ENCODE measurements around the gene MTHFD1L. TPM values are rescaled to one million over a fixed set of nuclear protein-coding genes. Genes with fewer than 3 reads are reported as not detected.
"Not testable (repeated sequence)": the region's sequence is repeated elsewhere in the genome, so short reads cannot be mapped to it uniquely, and the experiment has no call there.

Gene MTHFD1L
- polyA plus RNA-seq, 3 donors = 16.6 to 19.6 (median 16.8) TPM

DNA sequence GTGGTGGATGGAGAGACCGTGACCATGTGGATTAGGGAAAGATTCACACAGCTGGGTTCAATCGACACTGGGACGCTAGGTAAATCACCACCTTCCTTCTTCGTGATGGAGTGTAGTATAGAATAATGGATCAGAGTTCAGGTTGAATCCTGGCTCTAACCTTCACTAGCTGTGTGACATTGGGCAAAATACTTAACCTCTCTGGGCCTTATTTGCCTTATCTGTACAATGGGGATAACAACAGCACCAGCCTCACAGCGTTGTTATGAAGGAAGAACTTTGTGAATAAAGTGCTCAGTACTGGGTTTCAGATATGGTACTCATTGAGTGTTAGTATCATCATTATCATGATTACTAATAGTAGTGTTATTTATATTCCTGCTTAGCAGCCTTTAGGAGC, 248.1 kb downstream of the MTHFD1L start:
- no peak for DNase-seq (ENCODE audit: extremely low read depth in 1 of 11, low read depth in 9 of 11, low spot score in 4 of 11)

DNA sequence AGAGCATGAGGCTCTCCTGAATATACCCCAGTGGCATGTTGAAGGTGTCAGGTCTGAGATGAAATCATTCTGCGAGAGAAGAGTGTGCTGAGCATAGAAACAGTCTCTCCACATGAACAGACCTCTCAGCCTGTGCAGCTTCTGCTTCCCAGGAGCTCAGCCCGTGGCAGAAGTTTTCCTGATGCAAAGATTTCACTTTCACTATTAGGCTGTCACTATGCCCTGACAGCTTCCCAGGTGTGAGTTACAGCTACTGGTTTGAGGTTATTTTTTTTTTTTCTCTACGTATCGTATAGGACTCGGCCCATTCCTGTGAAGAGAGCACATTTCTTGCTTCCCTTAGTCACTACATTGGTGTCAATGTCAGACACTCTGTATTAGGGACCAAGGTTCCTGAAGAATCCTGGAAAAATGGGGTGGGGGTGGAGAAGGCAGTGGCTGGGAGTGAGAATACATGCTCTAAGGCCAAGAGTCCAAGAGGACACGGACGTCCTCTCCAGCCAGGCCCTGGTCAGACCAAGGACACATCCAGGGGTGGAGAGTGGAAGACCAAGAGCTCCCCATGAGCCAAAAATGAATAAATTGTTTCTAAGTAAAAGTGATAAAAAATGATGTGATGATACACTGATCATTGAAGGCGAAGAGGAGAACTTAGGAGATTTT, 253.1 kb downstream of the MTHFD1L start:
- DNase-seq (ENCODE audit: extremely low read depth in 1 of 11, low read depth in 9 of 11, low spot score in 4 of 11) = no peak

- DNase-seq (ENCODE audit: extremely low read depth in 1 of 11, low read depth in 9 of 11, low spot score in 4 of 11) = no peak
Measured at GRCh38 chr6:151119823-151120524, 254.5 kb downstream of the MTHFD1L start.

DNA sequence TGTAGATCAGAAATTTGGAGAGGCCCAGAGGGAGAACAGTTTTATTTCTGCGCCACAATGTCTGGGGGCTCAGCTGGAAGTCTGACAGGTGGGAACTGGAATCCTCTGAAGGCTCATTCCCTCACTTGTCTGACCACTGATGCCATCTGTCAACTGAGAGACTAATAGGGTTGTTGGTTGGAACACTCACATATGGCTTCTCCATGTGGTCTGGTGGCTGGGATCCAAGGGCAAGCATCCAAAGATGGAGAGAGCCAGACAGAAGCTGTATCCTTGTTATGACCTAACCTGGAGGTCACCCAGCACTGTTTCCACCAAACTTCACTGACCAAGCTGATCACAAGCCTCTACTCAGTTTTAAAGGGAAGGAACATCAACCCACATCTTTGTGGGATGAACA, 256.4 kb downstream of the MTHFD1L start:
- no peak for DNase-seq (ENCODE audit: extremely low read depth in 1 of 11, low read depth in 9 of 11, low spot score in 4 of 11)

DNA sequence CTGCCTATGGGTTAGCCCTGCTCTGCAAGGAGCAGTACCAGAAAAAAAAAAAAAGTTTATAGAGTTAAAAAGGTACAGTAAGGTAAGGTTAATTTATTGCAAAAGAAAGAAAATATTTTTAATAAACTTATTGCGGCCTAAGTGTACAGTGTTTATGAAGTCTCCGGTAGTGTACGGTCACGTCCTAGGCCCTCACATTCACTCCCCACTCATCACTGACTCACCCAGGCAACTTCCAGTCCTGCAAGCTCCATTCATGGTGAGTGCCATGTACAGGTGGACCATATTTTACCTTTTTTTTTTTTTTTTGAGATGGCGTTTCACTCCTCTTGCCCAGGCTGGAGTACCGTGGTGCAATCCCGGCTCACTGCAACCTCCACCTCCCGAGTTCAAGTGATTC, 258.1 kb downstream of the MTHFD1L start:
- DNase-seq (ENCODE audit: extremely low read depth in 1 of 11, low read depth in 9 of 11, low spot score in 4 of 11) = not testable (repeated sequence)

GRCh38 chr6:151125242-151125641, 259.7 kb downstream of the MTHFD1L start:
- DNase-seq (ENCODE audit: extremely low read depth in 1 of 11, low read depth in 9 of 11, low spot score in 4 of 11) = not testable (repeated sequence)

DNA sequence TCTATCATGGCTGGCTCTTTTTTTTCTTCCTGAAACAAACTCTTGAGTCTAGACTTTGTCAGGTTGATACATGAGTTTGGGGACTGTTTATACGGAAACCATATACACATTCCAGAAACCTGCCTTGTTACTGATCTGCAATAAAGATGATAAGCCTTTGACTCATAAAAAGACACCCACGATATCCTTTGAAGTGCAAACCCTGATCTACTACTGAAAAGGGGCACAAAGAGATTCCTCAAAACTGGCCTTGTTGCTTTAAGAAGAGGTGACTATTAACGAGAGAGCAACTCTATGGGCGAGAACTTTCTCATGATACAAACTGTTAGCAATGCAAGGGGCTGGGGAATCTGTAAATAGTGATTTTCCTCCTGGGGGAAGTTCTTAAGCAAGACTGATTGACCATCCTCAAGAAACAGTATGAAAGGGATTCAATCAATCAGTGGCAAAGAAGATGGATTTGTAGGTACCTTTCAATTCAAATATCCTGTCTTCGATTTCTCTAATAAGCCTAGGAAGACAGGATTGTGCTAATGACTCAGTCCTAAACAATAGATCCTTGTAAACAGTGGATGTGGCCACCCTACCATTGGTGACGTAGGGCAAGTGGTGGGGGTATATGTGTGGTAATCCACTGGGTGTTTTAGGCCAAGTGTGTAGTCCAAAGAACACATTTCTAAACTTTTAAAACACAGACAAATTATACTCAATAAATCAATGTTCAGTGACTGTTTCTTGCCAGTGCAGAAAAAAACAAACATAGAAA, 260.3 kb downstream of the MTHFD1L start:
- not testable (repeated sequence) for DNase-seq (ENCODE audit: extremely low read depth in 1 of 11, low read depth in 9 of 11, low spot score in 4 of 11)

- DNase-seq (ENCODE audit: extremely low read depth in 1 of 11, low read depth in 9 of 11, low spot score in 4 of 11) = not testable (repeated sequence)
Measured at GRCh38 chr6:151126417-151126724, 260.9 kb downstream of the MTHFD1L start.

DNA sequence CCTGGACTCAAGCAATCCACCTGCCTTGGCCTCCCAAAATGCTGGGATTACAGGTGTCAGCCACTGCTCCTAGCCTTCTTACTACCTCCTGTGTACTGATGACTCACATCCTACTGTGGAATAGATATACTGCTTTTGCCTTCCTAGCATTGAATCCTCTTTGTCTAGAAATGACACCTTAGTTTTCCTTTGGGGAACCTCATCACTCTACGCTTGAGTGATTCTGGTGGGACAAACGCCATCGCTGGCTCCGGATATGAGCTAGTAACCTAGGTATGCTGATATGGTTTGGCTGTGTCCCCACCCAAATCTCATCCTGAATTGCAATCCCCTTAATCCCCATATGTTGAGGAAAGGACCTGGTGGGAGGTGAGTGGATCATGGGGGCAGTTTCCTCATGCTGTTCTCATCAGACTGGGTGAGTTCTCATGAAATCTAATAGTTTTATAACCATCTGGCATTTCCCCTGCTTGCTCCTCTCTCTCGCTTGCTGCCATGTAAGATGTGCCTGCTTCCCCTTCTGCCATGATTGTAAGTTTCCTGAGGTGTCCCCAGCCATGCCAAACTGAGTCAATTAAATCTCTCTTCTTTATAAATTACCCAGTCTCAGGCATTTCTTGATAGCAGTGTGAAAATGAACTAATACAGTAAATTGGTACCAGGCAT, 261.8 kb downstream of the MTHFD1L start:
- DNase-seq (ENCODE audit: extremely low read depth in 1 of 11, low read depth in 9 of 11, low spot score in 4 of 11) = not testable (repeated sequence)

GRCh38 chr6:151128763-151129370, 263.4 kb downstream of the MTHFD1L start:
- DNase-seq (ENCODE audit: extremely low read depth in 1 of 11, low read depth in 9 of 11, low spot score in 4 of 11) = no peak

DNA sequence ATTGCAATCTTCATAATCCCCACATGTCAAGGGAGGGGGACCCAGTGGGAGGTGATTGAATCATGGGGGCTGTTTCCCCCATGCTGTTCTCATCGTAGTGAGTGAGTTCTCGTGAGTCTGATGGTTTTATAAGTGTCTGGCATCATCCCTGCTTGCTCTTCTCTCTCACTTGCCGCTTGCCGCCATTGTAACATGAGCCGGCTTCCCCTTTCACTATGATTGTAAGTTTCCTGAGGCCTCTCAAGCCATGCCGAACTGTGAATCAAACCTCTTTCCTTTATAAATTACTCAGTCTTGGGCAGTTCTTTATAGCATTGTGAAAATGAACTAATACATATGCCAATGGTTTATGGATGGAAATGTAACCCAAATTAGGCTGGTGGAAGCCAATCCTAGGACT, 264.8 kb downstream of the MTHFD1L start:
- DNase-seq (ENCODE audit: extremely low read depth in 1 of 11, low read depth in 9 of 11, low spot score in 4 of 11) = no peak

- no peak for DNase-seq (ENCODE audit: extremely low read depth in 1 of 11, low read depth in 9 of 11, low spot score in 4 of 11)
Measured at GRCh38 chr6:151131324-151132007, 266.0 kb downstream of the MTHFD1L start.

DNA sequence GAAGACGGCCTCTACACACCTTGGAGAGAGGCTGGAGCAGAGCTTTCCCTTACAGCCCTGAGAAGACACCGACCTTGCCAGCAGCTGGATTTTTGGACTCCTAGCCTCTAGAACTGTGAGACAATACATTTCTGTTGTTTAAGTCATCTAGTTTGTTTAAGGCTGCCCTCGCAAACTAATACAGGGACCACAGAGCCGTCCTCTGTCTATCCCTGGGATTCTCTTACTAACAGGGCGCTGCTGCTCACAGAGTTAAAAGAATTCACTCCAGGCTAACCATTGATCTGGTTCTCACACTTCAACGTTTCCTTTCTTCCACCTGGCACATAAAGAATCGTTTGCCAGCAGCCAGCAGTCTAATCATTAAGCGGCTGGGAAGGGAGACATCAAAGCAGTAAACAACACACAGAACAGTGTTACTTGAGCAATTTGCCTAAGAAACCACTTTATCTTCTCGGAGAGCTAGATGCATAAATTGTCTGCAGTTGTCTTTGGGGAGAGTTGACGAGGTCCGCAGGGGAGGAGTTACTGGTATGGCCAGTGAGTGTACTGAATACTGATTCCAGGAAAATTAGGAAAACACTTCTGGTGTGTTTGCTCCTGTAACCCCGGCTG, 270.7 kb downstream of the MTHFD1L start:
- peak in 3 of 11 donors; percentile 59 to 75 (median 68) for DNase-seq (ENCODE audit: extremely low read depth in 1 of 11, low read depth in 9 of 11, low spot score in 4 of 11)

- no peak for DNase-seq (ENCODE audit: extremely low read depth in 1 of 11, low read depth in 9 of 11, low spot score in 4 of 11)
Measured at GRCh38 chr6:151137542-151137941, 272.0 kb downstream of the MTHFD1L start.

DNA sequence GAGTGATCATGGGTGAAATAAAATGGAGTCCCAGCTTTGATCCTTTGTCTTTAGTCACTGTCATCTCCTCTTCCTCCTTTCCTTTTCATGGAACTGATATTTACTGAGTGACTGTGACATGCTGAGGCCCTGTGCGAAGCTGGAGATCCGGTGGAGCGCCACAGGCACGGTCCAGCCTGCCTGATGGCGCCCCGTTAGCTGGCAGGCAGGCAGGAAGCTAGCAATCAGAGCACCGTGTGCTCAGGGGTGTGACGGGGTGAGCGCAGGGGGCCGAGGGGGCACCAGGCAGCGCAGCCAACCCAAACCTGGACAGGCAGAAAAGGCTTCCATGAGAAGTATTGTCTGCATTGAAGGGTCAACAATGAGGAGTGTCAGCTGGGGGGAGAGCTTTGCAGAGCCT, 274.0 kb downstream of the MTHFD1L start:
- no peak for DNase-seq (ENCODE audit: extremely low read depth in 1 of 11, low read depth in 9 of 11, low spot score in 4 of 11)

DNA sequence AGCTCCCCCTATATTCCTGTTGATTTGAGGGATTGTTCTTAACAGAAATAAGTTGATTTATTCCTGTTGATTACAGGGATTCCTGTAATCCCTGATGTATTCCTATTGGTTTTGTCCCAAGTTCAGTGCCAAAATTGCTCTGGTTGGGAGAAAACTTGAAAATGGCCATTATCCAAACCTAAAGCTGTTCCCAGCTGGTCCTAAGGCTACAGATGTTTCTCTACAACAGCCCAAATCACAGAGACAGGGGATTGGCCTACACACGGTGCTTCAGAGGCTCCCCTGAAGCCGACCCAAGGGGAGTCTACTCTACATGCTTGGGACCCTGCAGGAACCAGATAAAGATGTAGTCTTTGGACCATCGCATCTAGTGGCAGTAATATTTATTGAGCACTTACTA, 275.3 kb downstream of the MTHFD1L start:
- DNase-seq (ENCODE audit: extremely low read depth in 1 of 11, low read depth in 9 of 11, low spot score in 4 of 11) = peak in 2 of 11 donors; percentile 61 to 66

GRCh38 chr6:151141685-151142084, 276.2 kb downstream of the MTHFD1L start:
- DNase-seq (ENCODE audit: extremely low read depth in 1 of 11, low read depth in 9 of 11, low spot score in 4 of 11) = no peak

GRCh38 chr6:151142676-151143075, 277.2 kb downstream of the MTHFD1L start:
- no peak for DNase-seq (ENCODE audit: extremely low read depth in 1 of 11, low read depth in 9 of 11, low spot score in 4 of 11)
